Kidney tubule cell (primary cell): ENCODE measurements around the gene TGOLN2.

Source experiments
- DNase-seq: peaks from one replicate; pipeline ENCODE4 v3.0.0-alpha.2; 2018; ENCODE audit warnings: low spot score

TGOLN2 gene

GRCh38 chr2:85308896-85309555, 18.8 kb downstream of the TGOLN2 start:
- peak; percentile 96 for DNase-seq

GRCh38 chr2:85308201-85308600, 19.6 kb downstream of the TGOLN2 start:
- no peak for DNase-seq

- DNase-seq = no peak
These were observed 20.3 kb downstream of the TGOLN2 start for GRCh38 chr2:85307527-85307897.

GRCh38 chr2:85303780-85304531, 23.8 kb downstream of the TGOLN2 start:
- DNase-seq = no peak

- no peak for DNase-seq
These were observed 25.7 kb downstream of the TGOLN2 start for GRCh38 chr2:85302121-85302520.

GRCh38 chr2:85291425-85292023, 36.3 kb downstream of the TGOLN2 start:
- no peak for DNase-seq

DNA sequence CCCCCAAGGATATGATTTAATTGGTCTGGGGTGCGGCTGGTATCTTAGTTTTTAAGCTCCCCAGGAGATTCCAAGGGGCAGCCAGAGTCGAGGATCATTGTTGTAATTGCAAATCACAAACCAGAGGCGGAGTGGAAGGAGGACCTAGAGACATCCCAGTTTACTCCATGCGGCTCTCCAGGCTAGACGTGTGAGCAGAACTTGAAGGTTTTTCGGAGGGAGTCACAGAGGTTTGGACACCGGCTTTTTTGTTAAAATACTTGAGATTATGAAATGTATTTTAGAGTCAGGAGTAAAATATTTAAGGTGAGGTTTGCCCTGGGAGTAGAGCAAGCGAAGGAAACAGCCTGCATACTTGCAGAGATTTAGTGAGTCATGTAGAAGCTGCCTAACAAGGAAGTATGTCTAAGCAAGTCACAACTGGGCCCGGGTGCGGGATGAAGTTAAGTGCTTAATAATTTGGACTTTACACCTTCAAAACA, 39.5 kb downstream of the TGOLN2 start:
- DNase-seq = peak; percentile 84

DNA sequence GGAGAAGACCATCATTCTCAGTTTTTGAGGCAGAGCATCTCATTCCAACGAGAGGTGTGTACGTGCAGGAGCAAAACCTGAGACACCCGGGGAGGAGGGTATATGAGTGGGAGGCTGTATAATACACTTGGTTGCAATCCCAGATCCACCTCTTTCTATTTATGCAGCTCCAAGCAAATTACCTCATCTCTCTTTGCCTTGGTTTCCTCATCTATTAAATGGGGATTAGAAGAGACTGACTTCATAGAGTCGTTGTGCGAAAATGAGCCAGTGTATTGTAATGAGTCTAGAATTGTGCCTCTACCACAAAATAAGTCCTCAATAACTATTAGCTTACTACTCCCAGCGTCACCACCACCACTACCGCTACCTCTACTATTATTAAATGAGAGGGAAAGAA, 40.1 kb downstream of the TGOLN2 start:
- no peak for DNase-seq

DNA sequence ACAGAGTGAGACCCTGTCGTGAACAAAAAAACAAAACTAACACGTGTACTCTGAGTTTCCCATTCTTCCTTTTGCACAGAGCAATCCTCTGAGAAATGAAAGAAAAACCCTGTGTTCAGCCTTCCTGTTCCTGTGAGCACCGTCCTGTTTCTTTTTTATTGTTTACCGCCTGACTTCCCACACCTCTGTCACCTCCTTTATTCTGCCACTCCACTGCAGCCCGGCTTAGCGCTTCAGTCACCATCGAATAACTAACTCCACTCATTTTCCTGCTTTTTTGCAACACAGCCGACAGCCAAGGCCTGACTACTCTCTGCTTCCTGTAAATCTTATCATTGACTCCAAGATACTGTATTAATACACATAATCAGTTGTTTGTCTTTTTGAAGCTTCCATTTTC, 40.9 kb downstream of the TGOLN2 start:
- DNase-seq = no peak

GRCh38 chr2:85283641-85284040, 44.1 kb downstream of the TGOLN2 start:
- no peak for DNase-seq

DNA sequence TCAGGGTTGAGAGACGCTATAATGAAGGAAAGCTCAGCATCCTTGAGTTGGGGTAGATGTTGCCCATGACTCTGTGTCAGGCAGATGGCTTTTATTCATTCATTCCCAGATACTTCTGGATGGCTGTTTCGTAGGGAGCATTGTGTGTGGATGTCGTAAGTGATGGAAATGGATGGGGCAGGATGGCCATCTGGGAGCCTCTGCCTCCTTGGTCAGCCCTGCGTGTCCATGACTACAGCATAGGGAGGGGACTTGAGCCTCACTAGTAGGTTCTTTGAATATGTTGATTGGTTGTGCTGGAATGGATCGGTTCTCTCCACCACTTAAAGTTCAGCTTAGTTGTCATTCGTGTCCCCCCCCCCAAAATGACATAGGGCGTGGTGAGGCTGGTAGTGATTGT, 44.9 kb downstream of the TGOLN2 start:
- DNase-seq = no peak

DNA sequence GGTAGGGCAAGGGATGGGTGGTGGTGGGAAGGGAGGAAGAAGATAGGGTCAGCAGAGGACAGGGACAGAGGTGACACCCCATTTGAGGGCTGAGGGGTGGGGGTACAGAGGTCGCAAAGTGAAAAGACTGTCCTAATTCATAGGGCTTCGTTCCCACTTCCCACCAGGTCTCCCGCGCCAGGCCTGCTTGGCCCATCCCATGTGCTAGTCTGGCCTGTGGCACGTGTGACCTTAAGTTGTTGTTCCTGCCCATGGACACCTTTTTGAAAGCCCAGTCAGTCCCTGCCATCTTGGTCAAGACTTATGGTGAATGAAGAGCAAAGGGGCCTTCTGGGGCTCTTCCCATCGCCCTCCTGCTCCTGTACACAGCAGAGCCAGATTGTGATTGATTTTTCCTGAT, 46.2 kb downstream of the TGOLN2 start:
- DNase-seq = no peak

DNA sequence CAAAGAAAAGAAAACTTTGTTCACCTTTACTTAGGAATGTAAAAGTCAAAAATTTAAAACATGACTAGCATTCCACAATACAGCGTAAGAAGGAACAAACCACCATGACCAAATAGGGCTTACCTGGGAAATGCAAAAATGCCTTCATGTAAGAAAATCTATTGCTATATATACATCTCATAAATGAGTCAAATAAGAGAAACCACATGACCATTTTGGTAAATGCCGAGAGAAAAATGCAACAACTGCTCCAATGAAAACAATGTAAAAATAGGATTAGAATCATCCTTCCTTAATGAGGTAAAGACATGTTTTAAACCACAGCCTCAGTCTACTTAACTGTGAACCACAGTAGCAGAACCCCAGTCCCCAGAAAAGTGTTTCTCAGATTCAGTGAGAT, 49.4 kb downstream of the TGOLN2 start:
- no peak for DNase-seq

- DNase-seq = no peak
These were observed 50.2 kb downstream of the TGOLN2 start for GRCh38 chr2:85277416-85278158.

- DNase-seq = no peak
These were observed 51.1 kb downstream of the TGOLN2 start for GRCh38 chr2:85276571-85277118.

DNA sequence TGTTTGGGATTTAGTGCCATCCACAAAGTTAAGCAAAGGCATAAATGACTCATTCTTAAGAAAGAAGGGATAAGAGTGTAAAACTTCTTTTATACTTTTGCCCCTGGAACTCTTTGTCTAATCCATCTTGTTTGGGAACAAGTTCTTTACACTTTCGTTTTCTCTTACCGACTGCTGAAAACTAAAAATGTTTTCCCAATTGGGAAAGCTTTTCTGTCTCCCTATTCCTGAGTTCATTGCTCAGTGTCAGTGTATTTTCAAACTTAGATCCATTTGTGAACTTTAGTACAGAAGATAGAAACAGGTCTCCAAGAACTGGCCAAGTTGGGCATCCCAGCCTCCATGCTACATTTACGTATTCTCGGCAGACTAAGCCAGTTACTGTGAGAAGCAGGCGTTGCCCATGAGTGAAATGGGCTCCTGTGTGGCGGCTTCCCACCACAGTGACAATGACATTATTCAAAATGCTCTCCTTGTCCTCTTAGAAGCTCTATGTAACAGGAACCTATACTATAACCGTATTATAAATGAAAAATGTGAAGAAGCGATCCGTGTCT, 51.7 kb downstream of the TGOLN2 start:
- no peak for DNase-seq

DNA sequence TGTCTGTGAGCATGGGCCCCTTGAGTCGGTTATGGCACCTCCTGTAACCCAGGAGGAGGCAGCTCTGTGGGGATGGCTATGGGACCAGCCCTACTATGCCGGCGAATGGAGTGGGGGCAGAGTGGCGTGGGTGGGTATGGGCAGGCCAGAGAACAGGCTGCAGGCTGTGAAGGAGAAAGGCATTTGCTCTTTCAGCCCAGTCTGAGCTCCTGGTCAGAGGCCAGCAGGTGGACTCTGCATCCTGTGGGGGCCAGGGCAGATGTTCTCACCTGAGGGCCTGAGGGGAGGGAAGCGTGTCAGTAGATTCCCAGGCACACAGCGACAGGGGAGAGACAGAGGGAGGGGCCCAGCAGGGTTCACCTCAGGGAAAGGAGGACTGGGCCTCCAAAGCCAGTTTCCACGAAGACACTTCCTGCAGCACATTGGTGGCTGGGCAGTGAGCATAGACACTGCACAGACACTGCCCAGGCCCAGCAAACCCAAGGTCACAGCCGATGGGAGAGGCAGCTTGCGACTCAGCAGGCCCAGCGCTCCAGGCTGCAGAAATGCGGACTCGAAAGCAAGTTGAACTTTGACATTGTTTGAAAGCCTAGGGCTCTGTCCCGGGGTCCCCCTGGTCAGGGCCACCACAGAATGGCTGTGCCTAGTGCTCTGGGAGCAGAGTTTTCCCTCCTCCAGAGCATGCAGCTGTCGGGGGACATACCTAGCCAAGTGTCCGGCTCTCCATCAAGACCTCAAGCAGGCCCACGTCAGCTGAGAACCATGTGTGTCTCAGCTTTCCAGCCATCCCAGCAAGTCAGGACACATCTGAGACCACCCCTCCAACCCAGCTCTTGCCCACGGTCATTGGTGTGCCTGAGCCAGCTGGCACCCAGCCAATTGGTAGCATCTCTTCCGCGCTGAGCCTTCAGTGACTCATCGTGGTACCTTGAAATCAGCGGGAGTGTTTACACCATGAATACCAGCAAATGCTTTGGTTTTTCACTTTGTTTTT, 53.8 kb downstream of the TGOLN2 start:
- DNase-seq = peak; percentile 51

- DNase-seq = no peak
These were observed 55.4 kb downstream of the TGOLN2 start for GRCh38 chr2:85272357-85272756.

DNA sequence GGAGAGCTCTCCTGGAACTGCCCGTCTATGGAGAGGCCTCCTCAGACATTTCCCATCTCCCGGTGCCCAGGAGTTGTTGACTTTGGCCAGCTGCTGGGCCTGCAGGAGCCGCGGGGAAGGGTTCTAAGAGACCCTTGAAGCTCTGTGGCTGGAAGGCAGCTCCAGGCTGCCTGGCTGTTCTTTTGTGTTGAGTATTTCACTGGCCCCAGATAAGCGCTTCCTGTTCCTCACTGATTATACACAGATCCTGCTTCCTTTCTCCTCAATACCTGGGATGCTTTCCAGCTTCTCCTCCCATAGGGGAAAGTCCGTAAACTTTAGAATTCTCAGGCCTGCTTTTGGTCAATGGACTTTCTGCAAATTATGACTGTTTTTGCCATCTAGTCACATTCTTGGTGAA, 57.8 kb downstream of the TGOLN2 start:
- no peak for DNase-seq
